Activated CD4-positive, alpha-beta T cell treated with anti-CD3 and anti-CD28 coated beads for 36 hours (primary cell): ENCODE data around the gene IFNGR1. TPM values are rescaled to one million over a fixed set of nuclear protein-coding genes. Genes with fewer than 3 reads are reported as not detected.

Experiments
- ATAC-seq: fragments of 200-7000 bp; cut with Tn5 transposase; one replicate; pipeline ENCODE4 v1.10.0; 2021; ENCODE audit warnings: mild to moderate bottlenecking, moderate library complexity
- CTCF ChIA-PET: fragments of 350-600 bp; sonication (Branson Sonifier 250); formaldehyde crosslinking; loops from one replicate; lab custom pipeline; 2021; ENCODE audit warnings: antibody characterized with exemption; lab: Charles Lee
- POLR2A ChIA-PET: fragments of 350-600 bp; sonication (Branson Sonifier 250); formaldehyde crosslinking; loops from one replicate; lab custom pipeline; 2021; ENCODE audit warnings: antibody characterized with exemption, inconsistent platforms; lab: Charles Lee
- DNase-seq: peaks from one replicate; pipeline ENCODE4 v3.0.0-alpha.2; 2020
- H3K27ac Mint-ChIP-seq: one replicate; pipeline ENCODE4 v1.8.0; 2021; ENCODE audit warnings: mixed read lengths
- H3K27me3 Mint-ChIP-seq: one replicate; pipeline ENCODE4 v1.8.0; 2021; ENCODE audit warnings: mixed read lengths
- H3K36me3 Mint-ChIP-seq: one replicate; pipeline ENCODE4 v1.8.0; 2021; ENCODE audit warnings: low read depth, mixed read lengths
- H3K4me1 Mint-ChIP-seq: one replicate; pipeline ENCODE4 v1.8.0; 2021; ENCODE audit warnings: mixed read lengths
- H3K4me3 Mint-ChIP-seq: one replicate; pipeline ENCODE4 v1.8.0; 2021; ENCODE audit warnings: mild to moderate bottlenecking, moderate library complexity, mixed read lengths
- H3K9me3 Mint-ChIP-seq: one replicate; pipeline ENCODE4 v1.8.0; 2021; ENCODE audit warnings: low read depth, mixed read lengths
- intact Hi-C, 2 experiments: fragments of 100-400 bp; cut with DNase I in 1 of 2; cut with micrococcal nuclease in 1 of 2; formaldehyde crosslinking; loops; one replicate each; pipeline versions ENCODE4 v1.14.2 to v1.15.1; 2022 to 2024; cut with DNase I, micrococcal nuclease
- total RNA-seq, 2 experiments: library from RNA; stranded (reverse); gene quantifications; one replicate each; pipeline ENCODE4 v1.2.3, GENCODE V29; 2021

Gene IFNGR1
- total RNA-seq, 2 experiments from 2014 or later = 19.3 to 20.8 TPM

DNA sequence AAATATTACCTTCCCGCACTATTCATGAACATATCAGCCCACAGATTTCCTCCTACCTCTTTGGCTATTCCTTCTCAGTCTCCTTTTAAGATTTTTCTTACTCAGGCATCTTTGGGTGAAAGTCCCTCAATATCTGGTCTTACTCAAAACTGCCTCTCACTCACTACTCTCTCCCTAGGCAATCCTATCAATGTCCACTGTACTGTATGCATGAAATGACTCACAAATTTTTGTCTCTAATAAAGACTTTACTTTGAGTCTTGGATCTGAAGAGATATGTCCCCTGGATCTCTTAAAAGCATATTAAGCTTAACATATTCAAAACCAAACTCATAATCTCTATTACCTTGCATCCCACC lies 70.2 kb downstream of the IFNGR1 start:
- Mint-ChIP-seq H3K9me3 (no peaks in the 10 kb centered on the region), H3K4me3 (no peak overlapping the region), H3K27ac (no peak overlapping the region), H3K27me3 (peaks cover 7% of the 10 kb centered on the region), H3K4me1 (peaks cover 3% of the 10 kb centered on the region), H3K36me3 (no peaks in the 10 kb centered on the region)
- intact Hi-C loops = no loop called here
- POLR2A ChIA-PET = no interaction called here
- ATAC-seq (no peak), DNase-seq (no peak)
- CTCF ChIA-PET = no interaction called here

DNA sequence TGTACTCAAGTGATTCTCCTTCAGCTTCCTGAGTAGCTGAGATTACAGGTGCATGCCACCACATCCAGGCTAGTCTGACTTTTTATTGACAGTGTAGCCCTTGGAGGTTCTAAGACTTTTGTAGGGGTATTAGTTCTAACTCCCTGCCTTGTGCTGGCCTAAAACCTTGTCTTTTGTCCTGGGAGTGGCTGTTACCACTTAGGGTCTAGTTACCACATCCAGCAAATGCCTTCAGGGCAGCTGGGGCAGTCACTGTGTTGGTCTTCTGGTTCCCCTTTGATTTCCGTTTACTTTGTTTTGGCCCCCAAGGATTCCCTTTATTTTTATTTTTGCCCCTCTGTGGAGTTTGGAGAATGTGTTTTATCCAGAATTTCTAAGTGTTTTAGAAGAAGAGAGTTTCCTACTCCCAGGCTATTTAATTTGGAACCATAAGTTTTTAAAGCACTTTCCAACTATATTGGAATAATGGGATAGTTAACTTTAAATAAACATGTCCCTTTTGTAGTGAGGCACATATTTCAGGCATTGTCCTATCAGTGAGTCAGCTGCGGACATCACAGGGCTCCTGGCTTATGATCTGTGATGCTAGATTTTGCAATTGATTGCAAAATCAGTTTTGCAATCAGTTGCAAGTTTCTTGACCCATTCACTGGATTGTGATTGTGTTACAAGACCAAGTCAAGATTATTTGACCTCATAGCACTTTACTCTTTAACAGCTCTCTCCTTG lies 70.7 kb downstream of the IFNGR1 start:
- POLR2A ChIA-PET = no interaction called here
- H3K9me3 Mint-ChIP-seq = no peaks in the 10 kb centered on the region
- ATAC-seq (no peak), DNase-seq (no peak)
- peaks cover 7% of the 10 kb centered on the region for H3K27me3 Mint-ChIP-seq
- no peak overlapping the region for H3K4me3 Mint-ChIP-seq
- CTCF ChIA-PET = no interaction called here
- intact Hi-C loops = no loop called here
- no peak overlapping the region for H3K27ac Mint-ChIP-seq
- peaks cover 3% of the 10 kb centered on the region for H3K4me1 Mint-ChIP-seq
- H3K36me3 Mint-ChIP-seq = no peaks in the 10 kb centered on the region

Other genes starting within 250 kb of the IFNGR1 start
- not detected for gene IL20RA, start 174.4 kb downstream of the IFNGR1 start, total RNA-seq
- not detected for gene IL22RA2, start 45.7 kb downstream of the IFNGR1 start, total RNA-seq